ENCODE measurements around the gene PTGES2. TPM values are rescaled to one million over a fixed set of nuclear protein-coding genes. Genes with fewer than 3 reads are reported as not detected.
A peak's percentile ranks its signal among the peaks of the same experiment; 100 is the strongest.

The PTGES2 gene
- total RNA-seq, 4 donors from 2014 or later: 58.0 to 72.7 (median 60.5) TPM

DNA sequence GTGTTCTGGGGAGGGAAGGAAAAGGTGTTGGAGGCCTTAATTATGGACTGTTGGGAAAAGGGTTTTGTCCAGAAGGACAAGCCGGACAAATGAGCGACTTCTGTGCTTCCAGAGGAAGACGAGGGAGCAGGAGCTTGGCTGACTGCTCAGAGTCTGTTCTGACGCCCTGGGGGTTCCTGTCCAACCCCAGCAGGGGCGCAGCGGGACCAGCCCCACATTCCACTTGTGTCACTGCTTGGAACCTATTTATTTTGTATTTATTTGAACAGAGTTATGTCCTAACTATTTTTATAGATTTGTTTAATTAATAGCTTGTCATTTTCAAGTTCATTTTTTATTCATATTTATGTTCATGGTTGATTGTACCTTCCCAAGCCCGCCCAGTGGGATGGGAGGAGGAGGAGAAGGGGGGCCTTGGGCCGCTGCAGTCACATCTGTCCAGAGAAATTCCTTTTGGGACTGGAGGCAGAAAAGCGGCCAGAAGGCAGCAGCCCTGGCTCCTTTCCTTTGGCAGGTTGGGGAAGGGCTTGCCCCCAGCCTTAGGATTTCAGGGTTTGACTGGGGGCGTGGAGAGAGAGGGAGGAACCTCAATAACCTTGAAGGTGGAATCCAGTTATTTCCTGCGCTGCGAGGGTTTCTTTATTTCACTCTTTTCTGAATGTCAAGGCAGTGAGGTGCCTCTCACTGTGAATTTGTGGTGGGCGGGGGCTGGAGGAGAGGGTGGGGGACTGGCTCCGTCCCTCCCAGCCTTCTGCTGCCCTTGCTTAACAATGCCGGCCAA is 19.1 kb downstream of the PTGES2 start:
- no peak for TF ChIP-seq POLR2AphosphoS5 (IDR thresholded peaks at IDR 0.05)
- TF ChIP-seq, protein P1, sequence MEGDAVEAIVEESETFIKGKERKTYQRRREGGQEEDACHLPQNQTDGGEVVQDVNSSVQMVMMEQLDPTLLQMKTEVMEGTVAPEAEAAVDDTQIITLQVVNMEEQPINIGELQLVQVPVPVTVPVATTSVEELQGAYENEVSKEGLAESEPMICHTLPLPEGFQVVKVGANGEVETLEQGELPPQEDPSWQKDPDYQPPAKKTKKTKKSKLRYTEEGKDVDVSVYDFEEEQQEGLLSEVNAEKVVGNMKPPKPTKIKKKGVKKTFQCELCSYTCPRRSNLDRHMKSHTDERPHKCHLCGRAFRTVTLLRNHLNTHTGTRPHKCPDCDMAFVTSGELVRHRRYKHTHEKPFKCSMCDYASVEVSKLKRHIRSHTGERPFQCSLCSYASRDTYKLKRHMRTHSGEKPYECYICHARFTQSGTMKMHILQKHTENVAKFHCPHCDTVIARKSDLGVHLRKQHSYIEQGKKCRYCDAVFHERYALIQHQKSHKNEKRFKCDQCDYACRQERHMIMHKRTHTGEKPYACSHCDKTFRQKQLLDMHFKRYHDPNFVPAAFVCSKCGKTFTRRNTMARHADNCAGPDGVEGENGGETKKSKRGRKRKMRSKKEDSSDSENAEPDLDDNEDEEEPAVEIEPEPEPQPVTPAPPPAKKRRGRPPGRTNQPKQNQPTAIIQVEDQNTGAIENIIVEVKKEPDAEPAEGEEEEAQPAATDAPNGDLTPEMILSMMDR (IDR thresholded peaks at IDR 0.05): no peak
- TF ChIP-seq EP300 (IDR thresholded peaks at IDR 0.05): no peak
- TF ChIP-seq POLR2A (IDR thresholded peaks at IDR 0.05; ENCODE audit: low read depth): no peak
- DNase-seq (ENCODE audit: extremely low spot score): no peak
- peaks cover 13 to 27% (median 23%) of the 10 kb centered on the region in 4 donors for H3K4me1 ChIP-seq
- H3K27me3 ChIP-seq: no peaks in the 10 kb centered on the region
- WGBS: 68% methylated on average over 15 of the region's 15 CpGs
- H3K9me3 ChIP-seq: no peaks in the 10 kb centered on the region
- intact Hi-C loops (cut with DNase I): no loop called here
- peaks cover 42 to 66% (median 57%) of the 10 kb centered on the region in 4 donors for H3K36me3 ChIP-seq
- no peak overlapping the region for H3K4me3 ChIP-seq
- peak overlapping the region in 2 of 4 donors; percentile 27 to 43 for H3K27ac ChIP-seq (replicated peaks in 1 of 4)

GRCh38 chr9:128107468-128108268 is 19.9 kb downstream of the PTGES2 start:
- WGBS: 82% methylated on average over 9 of the region's 18 CpGs
- Histone ChIP-seq H3K4me3 (no peak overlapping the region), H3K9me3 (no peaks in the 10 kb centered on the region), H3K27me3 (no peaks in the 10 kb centered on the region), H3K4me1 (peaks cover 16 to 35% (median 30%) of the 10 kb centered on the region in 4 donors), H3K27ac (replicated peaks in 1 of 4) (no peak overlapping the region), H3K36me3 (peaks cover 49 to 69% (median 61%) of the 10 kb centered on the region in 4 donors)
- TF ChIP-seq, protein P1 (IDR thresholded peaks at IDR 0.05): no peak
- peak in 1 of 2 donors; percentile 30 for TF ChIP-seq POLR2AphosphoS5 (IDR thresholded peaks at IDR 0.05)
- intact Hi-C loops (cut with DNase I): no loop called here
- DNase-seq (ENCODE audit: extremely low spot score): no peak

- DNase-seq (ENCODE audit: extremely low spot score): no peak
- no peak overlapping the region for H3K4me3 ChIP-seq
- H3K9me3 ChIP-seq: no peaks in the 10 kb centered on the region
- peaks cover 23 to 40% (median 36%) of the 10 kb centered on the region in 4 donors for H3K4me1 ChIP-seq
- TF ChIP-seq POLR2A (IDR thresholded peaks at IDR 0.05; ENCODE audit: low read depth): no peak
- TF ChIP-seq, protein P1 (IDR thresholded peaks at IDR 0.05): no peak
- TF ChIP-seq POLR2AphosphoS5 (IDR thresholded peaks at IDR 0.05): no peak
- no peak for TF ChIP-seq EP300 (IDR thresholded peaks at IDR 0.05)
- no peaks in the 10 kb centered on the region for H3K27me3 ChIP-seq
- peaks cover 54 to 73% (median 68%) of the 10 kb centered on the region in 4 donors for H3K36me3 ChIP-seq
- 88% methylated on average over 23 of the region's 23 CpGs for WGBS
- no peak overlapping the region for H3K27ac ChIP-seq (replicated peaks in 1 of 4)
- intact Hi-C loops (cut with DNase I): no loop called here
These were observed 20.5 kb downstream of the PTGES2 start for GRCh38 chr9:128106940-128107467.

- Histone ChIP-seq H3K27ac (replicated peaks in 1 of 4) (peak overlapping the region in 1 of 4 donors; percentile 6), H3K4me3 (no peak overlapping the region), H3K36me3 (peaks cover 61 to 80% (median 74%) of the 10 kb centered on the region in 4 donors), H3K27me3 (no peaks in the 10 kb centered on the region), H3K9me3 (no peaks in the 10 kb centered on the region), H3K4me1 (peaks cover 27 to 47% (median 43%) of the 10 kb centered on the region in 4 donors)
- WGBS: 88% methylated on average over 14 of the region's 23 CpGs
- TF ChIP-seq, protein P1 (IDR thresholded peaks at IDR 0.05): no peak
- TF ChIP-seq POLR2A (IDR thresholded peaks at IDR 0.05; ENCODE audit: low read depth) (no peak), EP300 (IDR thresholded peaks at IDR 0.05) (no peak), POLR2AphosphoS5 (IDR thresholded peaks at IDR 0.05) (no peak)
- intact Hi-C loops (cut with DNase I): no loop called here
- DNase-seq (ENCODE audit: extremely low spot score): no peak
These were observed 21.2 kb downstream of the PTGES2 start for GRCh38 chr9:128106181-128106939.
